Chondrocyte (in vitro differentiated cells): Measurements from ENCODE around the gene NSRP1. TPM values are rescaled to one million over a fixed set of nuclear protein-coding genes. Genes with fewer than 3 reads are reported as not detected.
A peak's percentile ranks its signal among the peaks of the same experiment; 100 is the strongest.
"Not testable (repeated sequence)": the region's sequence is repeated elsewhere in the genome, so short reads cannot be mapped to it uniquely, and the experiment has no call there.

Experiments used
- DNase-seq: peaks from one replicate; pipeline ENCODE4 v3.0.0; 2021; ENCODE audit warnings: mixed read lengths, low spot score
- H3K27ac Mint-ChIP-seq: one replicate; pipeline ENCODE4 v1.8.0; 2021; ENCODE audit warnings: mild to moderate bottlenecking, moderate library complexity, mixed read lengths; ENCODE audit not compliant: unreplicated experiment
- H3K27me3 Mint-ChIP-seq: 2 replicates; pipeline ENCODE4 v1.8.0; 2021; ENCODE audit warnings: low read depth, mixed read lengths
- H3K36me3 Mint-ChIP-seq: 2 replicates; pipeline ENCODE4 v1.8.0; 2021; ENCODE audit warnings: low read depth, mixed read lengths
- H3K4me1 Mint-ChIP-seq: 2 replicates; pipeline ENCODE4 v1.8.0; 2021; ENCODE audit warnings: low read depth, mild to moderate bottlenecking, mixed read lengths
- H3K4me3 Mint-ChIP-seq: one replicate; pipeline ENCODE4 v1.8.0; 2021; ENCODE audit warnings: mild to moderate bottlenecking, moderate library complexity, mixed read lengths; ENCODE audit not compliant: unreplicated experiment
- H3K9me3 Mint-ChIP-seq: 2 replicates; pipeline ENCODE4 v1.8.0; 2021; ENCODE audit warnings: low read depth, mixed read lengths
- total RNA-seq: library from RNA; stranded (reverse); gene quantifications from 3 replicates; pipeline ENCODE4 v1.2.1, GENCODE V29; 2021
- TF ChIP-seq, protein P1 (sequence below): fragments of 200-600 bp; sonication (generic); IDR thresholded peaks from 2 replicates; pipeline ENCODE4 v1.5.0; 2021; ENCODE audit warnings: antibody characterized with exemption, mild to moderate bottlenecking, moderate library complexity

NSRP1 gene
- total RNA-seq, 1 donor from 2014 or later, result 19.2 TPM

DNA sequence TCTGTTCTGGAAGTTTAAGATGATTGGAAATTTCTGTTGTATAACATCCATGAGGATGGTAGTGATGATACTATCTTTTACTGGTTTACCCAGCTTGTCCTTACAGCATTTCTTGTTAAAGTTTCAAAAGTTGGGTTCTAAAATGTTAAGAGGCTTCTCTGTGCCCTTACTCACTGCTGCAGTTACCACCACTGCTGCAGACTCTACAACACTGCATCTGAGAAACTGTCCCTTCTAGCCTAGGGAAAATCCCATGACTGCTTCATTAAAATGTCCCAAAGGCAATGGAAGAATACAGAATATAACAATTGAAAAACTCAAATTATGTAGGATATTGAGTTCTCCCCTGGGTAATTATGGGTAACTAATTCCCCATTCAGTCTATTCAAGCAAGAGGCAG is 3.8 kb upstream of the NSRP1 start:
- TF ChIP-seq, protein P1, sequence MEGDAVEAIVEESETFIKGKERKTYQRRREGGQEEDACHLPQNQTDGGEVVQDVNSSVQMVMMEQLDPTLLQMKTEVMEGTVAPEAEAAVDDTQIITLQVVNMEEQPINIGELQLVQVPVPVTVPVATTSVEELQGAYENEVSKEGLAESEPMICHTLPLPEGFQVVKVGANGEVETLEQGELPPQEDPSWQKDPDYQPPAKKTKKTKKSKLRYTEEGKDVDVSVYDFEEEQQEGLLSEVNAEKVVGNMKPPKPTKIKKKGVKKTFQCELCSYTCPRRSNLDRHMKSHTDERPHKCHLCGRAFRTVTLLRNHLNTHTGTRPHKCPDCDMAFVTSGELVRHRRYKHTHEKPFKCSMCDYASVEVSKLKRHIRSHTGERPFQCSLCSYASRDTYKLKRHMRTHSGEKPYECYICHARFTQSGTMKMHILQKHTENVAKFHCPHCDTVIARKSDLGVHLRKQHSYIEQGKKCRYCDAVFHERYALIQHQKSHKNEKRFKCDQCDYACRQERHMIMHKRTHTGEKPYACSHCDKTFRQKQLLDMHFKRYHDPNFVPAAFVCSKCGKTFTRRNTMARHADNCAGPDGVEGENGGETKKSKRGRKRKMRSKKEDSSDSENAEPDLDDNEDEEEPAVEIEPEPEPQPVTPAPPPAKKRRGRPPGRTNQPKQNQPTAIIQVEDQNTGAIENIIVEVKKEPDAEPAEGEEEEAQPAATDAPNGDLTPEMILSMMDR, result no peak
- Mint-ChIP-seq H3K4me1 (peaks cover 10% of the 10 kb centered on the region), H3K4me3 (no peak overlapping the region), H3K27ac (no peak overlapping the region), H3K9me3 (no peaks in the 10 kb centered on the region), H3K27me3 (peaks cover under 1% of the 10 kb centered on the region), H3K36me3 (no peaks in the 10 kb centered on the region)
- DNase-seq, result no peak

DNA sequence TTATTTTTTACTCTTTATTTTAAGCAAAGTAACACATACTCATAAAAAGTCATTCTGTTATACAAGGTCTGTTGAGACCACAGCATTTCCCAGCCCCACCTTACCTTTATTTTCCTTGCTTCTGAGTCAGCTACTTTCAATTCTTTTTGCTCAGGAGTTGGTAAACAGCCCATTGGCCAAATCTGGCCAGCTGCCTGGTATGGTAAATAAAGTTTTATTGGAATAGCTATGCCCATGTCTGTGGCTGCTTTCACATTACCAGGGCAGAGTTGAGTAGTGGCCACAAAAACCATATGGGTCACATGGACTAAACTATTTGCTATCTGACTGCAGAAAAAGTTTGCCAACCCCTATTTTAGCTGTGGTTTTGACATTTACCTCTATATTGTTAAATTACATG is 3.4 kb upstream of the NSRP1 start:
- TF ChIP-seq, protein P1, result no peak
- no peak for DNase-seq
- Mint-ChIP-seq H3K36me3 (no peaks in the 10 kb centered on the region), H3K4me1 (peaks cover 14% of the 10 kb centered on the region), H3K4me3 (no peak overlapping the region), H3K9me3 (no peaks in the 10 kb centered on the region), H3K27me3 (no peaks in the 10 kb centered on the region), H3K27ac (no peak overlapping the region)

DNA sequence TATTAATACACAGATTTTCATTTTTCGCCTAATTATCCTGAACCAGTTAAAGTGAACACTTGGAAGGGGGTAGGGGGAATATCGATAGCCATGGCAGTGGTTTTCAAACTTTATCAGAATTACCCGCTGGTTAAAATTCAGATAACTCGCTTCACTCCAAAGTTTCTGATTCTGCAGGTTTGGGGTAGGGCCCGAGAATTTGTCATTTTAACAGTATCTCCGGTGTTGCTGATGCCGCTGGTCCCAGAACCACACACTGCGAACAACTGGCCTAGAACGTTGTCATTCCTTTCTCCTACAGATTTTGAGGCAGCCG is 313 bp upstream of the NSRP1 start:
- H3K4me1 Mint-ChIP-seq, result peaks cover 35% of the 10 kb centered on the region

DNA sequence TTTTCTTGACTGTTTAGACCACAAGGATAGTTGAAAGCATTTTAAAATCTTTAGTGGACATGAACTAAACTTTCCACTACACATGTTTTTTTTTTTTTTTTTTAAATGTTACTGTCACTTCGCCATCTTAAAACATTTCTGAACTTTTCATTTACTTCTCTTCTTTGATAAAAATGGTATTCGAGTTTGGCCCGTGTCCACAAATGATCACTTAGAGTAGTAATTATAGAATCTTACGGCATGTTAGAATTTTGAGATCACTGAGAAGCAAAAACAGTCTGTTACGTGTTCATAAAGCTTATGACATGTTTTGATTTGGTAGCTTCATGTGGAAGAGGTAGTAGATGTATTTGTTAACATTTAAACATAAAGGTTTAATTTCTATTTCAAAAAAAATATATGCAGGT is 1.1 kb downstream of the NSRP1 start:
- H3K36me3 Mint-ChIP-seq, result peaks cover 5% of the 10 kb centered on the region
- H3K27ac Mint-ChIP-seq, result peak overlapping the region; percentile 99
- no peak for DNase-seq
- H3K9me3 Mint-ChIP-seq, result no peaks in the 10 kb centered on the region
- H3K27me3 Mint-ChIP-seq, result no peaks in the 10 kb centered on the region
- TF ChIP-seq, protein P1, result no peak
- H3K4me1 Mint-ChIP-seq, result peaks cover 39% of the 10 kb centered on the region
- H3K4me3 Mint-ChIP-seq, result peak overlapping the region; percentile 93

More for the DNA sequence above, 313 bp upstream of the NSRP1 start:
- TF ChIP-seq, protein P1, result no peak
- no peaks in the 10 kb centered on the region for H3K9me3 Mint-ChIP-seq
- peak overlapping the region; percentile 99 for H3K27ac Mint-ChIP-seq
- no peaks in the 10 kb centered on the region for H3K27me3 Mint-ChIP-seq
- H3K36me3 Mint-ChIP-seq, result peaks cover 5% of the 10 kb centered on the region
- H3K4me3 Mint-ChIP-seq, result peak overlapping the region; percentile 93
- no peak for DNase-seq

DNA sequence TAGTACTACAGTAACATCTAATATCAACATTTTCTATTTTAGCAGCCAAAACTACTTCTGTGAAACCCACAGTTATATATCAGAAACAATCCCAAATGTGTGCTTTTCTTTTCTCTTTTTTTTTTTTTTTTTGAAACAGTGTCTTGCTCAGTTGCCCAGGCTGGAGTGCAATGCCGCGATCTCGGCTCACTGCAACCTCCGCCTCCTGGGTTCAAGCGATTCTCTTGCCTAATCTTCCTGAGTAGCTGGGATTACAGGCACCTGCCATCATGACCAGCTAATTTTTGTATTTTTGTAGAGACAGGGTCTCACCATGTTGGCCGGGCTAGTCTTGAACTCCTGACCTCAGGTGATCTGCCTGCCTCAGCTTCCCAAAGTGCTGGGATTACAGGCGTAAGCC is 2.0 kb downstream of the NSRP1 start:
- H3K36me3 Mint-ChIP-seq, H3K27me3 Mint-ChIP-seq, DNase-seq, H3K9me3 Mint-ChIP-seq: not testable (repeated sequence)
- Mint-ChIP-seq H3K4me3 (peak overlapping the region; percentile 93), H3K27ac (peak overlapping the region; percentile 99), H3K4me1 (peaks cover 39% of the 10 kb centered on the region)

DNA sequence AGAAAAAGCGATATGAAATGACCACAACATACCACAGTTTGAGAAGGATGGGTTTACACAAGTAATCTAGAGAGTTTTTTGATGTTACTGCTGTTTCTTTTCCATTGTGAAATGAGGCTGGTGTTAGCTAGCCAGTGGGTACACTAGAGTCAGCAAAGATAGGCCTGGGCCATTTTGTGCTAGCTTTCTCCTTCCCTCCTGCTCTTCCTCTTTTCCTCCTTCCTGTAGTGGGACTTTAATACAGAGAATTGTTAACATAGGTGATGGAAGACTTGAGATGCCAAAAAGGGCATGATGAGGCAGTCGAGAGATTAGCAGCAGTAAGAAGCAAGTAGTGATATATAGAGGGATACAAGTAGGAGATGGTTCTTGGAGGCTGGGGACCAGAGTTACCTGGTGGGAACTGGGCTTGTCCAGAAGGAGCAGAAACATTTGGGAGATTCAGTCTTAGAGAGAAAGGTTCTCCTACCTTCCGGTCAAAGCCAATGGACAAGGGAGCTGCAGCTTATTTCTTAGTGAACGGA is 7.7 kb downstream of the NSRP1 start:
- TF ChIP-seq, protein P1, result no peak
- peaks cover 6% of the 10 kb centered on the region for H3K36me3 Mint-ChIP-seq
- no peaks in the 10 kb centered on the region for H3K27me3 Mint-ChIP-seq
- DNase-seq, result no peak
- H3K27ac Mint-ChIP-seq, result peak overlapping the region; percentile 8
- H3K4me3 Mint-ChIP-seq, result no peak overlapping the region
- peaks cover 21% of the 10 kb centered on the region for H3K4me1 Mint-ChIP-seq
- no peaks in the 10 kb centered on the region for H3K9me3 Mint-ChIP-seq
